GM23338 (cell line): ENCODE data around the gene BRPF3. TPM values are rescaled to one million over a fixed set of nuclear protein-coding genes. Genes with fewer than 3 reads are reported as not detected.
"Not testable (repeated sequence)": the region's sequence is repeated elsewhere in the genome, so short reads cannot be mapped to it uniquely, and the experiment has no call there.

ENCODE experiments used
- ATAC-seq: fragments of 200-7000 bp; cut with Tn5 transposase; 3 replicates; pipeline ENCODE4 v1.9.1; 2020
- DNase-seq: peaks from one replicate; pipeline ENCODE4 v3.0.0-alpha.2; 2015; ENCODE audit warnings: low spot score
- H2AFZ ChIP-seq: fragments of 200-600 bp; sonication (generic); 2 replicates; pipeline ENCODE4 v1.8.0; 2016; ENCODE audit warnings: antibody characterized with exemption, mild to moderate bottlenecking, moderate library complexity
- H3F3A ChIP-seq: fragments of 200-600 bp; sonication (generic); replicated peaks from 2 replicates; pipeline ENCODE4 v1.8.0; 2017; ENCODE audit warnings: antibody characterized with exemption, mixed run types, low read depth
- H3K27ac ChIP-seq: fragments of 200-600 bp; sonication (generic); 2 replicates; pipeline ENCODE4 v1.6.1; 2016; ENCODE audit warnings: low read depth
- H3K27me3 ChIP-seq: fragments of 200-600 bp; sonication (generic); 2 replicates; pipeline ENCODE4 v1.8.0; 2016; ENCODE audit warnings: mild to moderate bottlenecking, mixed run types, moderate library complexity; ENCODE audit not compliant: insufficient read depth
- H3K36me3 ChIP-seq: fragments of 200-600 bp; sonication (generic); 2 replicates; pipeline ENCODE4 v1.8.0; 2016; ENCODE audit warnings: mild to moderate bottlenecking; ENCODE audit not compliant: insufficient read depth
- H3K4me1 ChIP-seq: fragments of 200-600 bp; sonication (generic); 2 replicates; pipeline ENCODE4 v1.8.0; 2016; ENCODE audit warnings: mild to moderate bottlenecking, moderate library complexity; ENCODE audit not compliant: insufficient read depth
- H3K4me2 ChIP-seq: fragments of 200-600 bp; sonication (generic); 2 replicates; pipeline ENCODE4 v1.7.1; 2017; ENCODE audit warnings: mixed run types
- H3K4me3 ChIP-seq: fragments of 200-600 bp; sonication (generic); 2 replicates; pipeline ENCODE4 v1.6.1; 2016; ENCODE audit warnings: mixed run types
- H3K79me2 ChIP-seq: fragments of 200-600 bp; sonication (generic); replicated peaks from 2 replicates; pipeline ENCODE4 v1.8.0; 2017; ENCODE audit warnings: mild to moderate bottlenecking; ENCODE audit not compliant: insufficient read depth
- H3K9me2 ChIP-seq: fragments of 200-600 bp; sonication (generic); 2 replicates; pipeline ENCODE4 v1.8.0; 2017; ENCODE audit not compliant: insufficient read depth
- H4K20me1 ChIP-seq: fragments of 200-600 bp; sonication (generic); replicated peaks from 2 replicates; pipeline ENCODE4 v1.8.0; 2017; ENCODE audit warnings: mild to moderate bottlenecking; ENCODE audit not compliant: insufficient read depth
- H3K27ac Mint-ChIP-seq: 2 replicates; pipeline ENCODE4 v1.8.0; 2020; ENCODE audit warnings: inconsistent platforms, mild to moderate bottlenecking, moderate library complexity, mixed read lengths
- H3K27me3 Mint-ChIP-seq: 3 replicates; pipeline ENCODE4 v1.8.0; 2022; ENCODE audit warnings: low read depth, mild to moderate bottlenecking, moderate library complexity, mixed read lengths, inconsistent platforms; ENCODE audit not compliant: insufficient read depth, poor library complexity
- H3K36me3 Mint-ChIP-seq: 3 replicates; pipeline ENCODE4 v1.8.0; 2021; ENCODE audit warnings: low read depth, mild to moderate bottlenecking, inconsistent platforms, moderate library complexity, mixed read lengths
- H3K4me1 Mint-ChIP-seq: 3 replicates; pipeline ENCODE4 v1.8.0; 2020; ENCODE audit warnings: mild to moderate bottlenecking, inconsistent platforms, mixed read lengths
- H3K4me3 Mint-ChIP-seq: 3 replicates; pipeline ENCODE4 v1.8.0; 2021; ENCODE audit warnings: moderate library complexity, mild to moderate bottlenecking, inconsistent platforms, mixed read lengths
- H3K9me3 Mint-ChIP-seq: 3 replicates; pipeline ENCODE4 v1.8.0; 2020; ENCODE audit warnings: moderate library complexity, mild to moderate bottlenecking, inconsistent platforms, mixed read lengths
- CREB1 ChIP-seq: fragments of 250-450 bp; sonication (Bioruptor Pico); IDR thresholded peaks from 2 replicates; pipeline ENCODE4 v1.5.0; 2020; ENCODE audit warnings: low read depth, mild to moderate bottlenecking, moderate library complexity
- ETS1 ChIP-seq: IDR thresholded peaks from 2 replicates; pipeline ENCODE4 v1.6.1; 2016; ENCODE audit warnings: antibody characterized with exemption
- EZH2 ChIP-seq: fragments of 200-600 bp; sonication (generic); IDR thresholded peaks from one replicate; pipeline ENCODE4 v1.8.0; 2017; ENCODE audit warnings: antibody characterized with exemption, mild to moderate bottlenecking, low read depth; ENCODE audit not compliant: unreplicated experiment
- EZH2phosphoT487 ChIP-seq: fragments of 200-600 bp; sonication (generic); IDR thresholded peaks from one replicate; pipeline ENCODE4 v1.8.1; 2018; ENCODE audit warnings: antibody characterized with exemption; ENCODE audit not compliant: unreplicated experiment
- JUNB ChIP-seq: IDR thresholded peaks from one replicate; pipeline ENCODE4 v1.6.1; 2016; ENCODE audit warnings: antibody characterized with exemption; ENCODE audit not compliant: unreplicated experiment
- POLR2AphosphoS5 ChIP-seq: IDR thresholded peaks from 2 replicates; pipeline ENCODE4 v1.6.1; 2016; ENCODE audit warnings: antibody characterized with exemption, low read depth
- REST ChIP-seq: IDR thresholded peaks from one replicate; pipeline ENCODE4 v1.6.1; 2018; ENCODE audit warnings: antibody characterized with exemption; ENCODE audit not compliant: unreplicated experiment
- STAT1 ChIP-seq: IDR thresholded peaks from one replicate; pipeline ENCODE4 v1.6.1; 2016; ENCODE audit warnings: antibody characterized with exemption; ENCODE audit not compliant: unreplicated experiment
- ZNF114 ChIP-seq: fragments of 250-450 bp; sonication (Bioruptor Pico); IDR thresholded peaks from 2 replicates; pipeline ENCODE4 v1.5.0; 2020; ENCODE audit warnings: mild to moderate bottlenecking, moderate library complexity
- ZNF331 ChIP-seq: fragments of 250-450 bp; sonication (Bioruptor Pico); IDR thresholded peaks from 2 replicates; pipeline ENCODE4 v1.5.0; 2020; ENCODE audit warnings: low read depth, mild to moderate bottlenecking, moderate library complexity
- ZNF462 ChIP-seq: fragments of 250-450 bp; sonication (Bioruptor Pico); IDR thresholded peaks from 2 replicates; pipeline ENCODE4 v1.5.0; 2020; ENCODE audit warnings: mild to moderate bottlenecking, moderate library complexity
- polyA plus RNA-seq: library from polyadenylated mRNA; unstranded; fragments of >200 nt; fragmentation: Nextera tagmentation; extraction: Ambion mirVana; gene quantifications from 2 replicates; pipeline ENCODE4 v1.2.1, GENCODE V29; 2016
- total RNA-seq: library from RNA; depleted of rRNA; stranded (reverse); fragments of >200 nt; shearing (Covaris generic); gene quantifications from 2 replicates; pipeline ENCODE4 v1.2.3, GENCODE V29; 2014

The BRPF3 gene
- total and polyA plus RNA-seq, 2 experiments from 2014 or later: 11.8 to 33.2 TPM

- TF ChIP-seq ETS1 (no peak), POLR2AphosphoS5 (no peak), ZNF114 (CRISPR knock-in tag) (no peak), EZH2phosphoT487 (no peak)
Observed at GRCh38 chr6:36217946-36218345, 21.4 kb downstream of the BRPF3 start (continued).

GRCh38 chr6:36218516-36218915, 22.0 kb downstream of the BRPF3 start:
- not testable (repeated sequence) for H3K27ac ChIP-seq, H3K27ac Mint-ChIP-seq, H3K4me3 ChIP-seq, H3K4me3 Mint-ChIP-seq, H3K79me2 ChIP-seq, H3K27me3 ChIP-seq, H3K9me2 ChIP-seq, H3K4me2 ChIP-seq, ATAC-seq, DNase-seq, H3K4me1 ChIP-seq, H3K9me3 Mint-ChIP-seq, H3K27me3 Mint-ChIP-seq, H3F3A ChIP-seq, H3K4me1 Mint-ChIP-seq, H2AFZ ChIP-seq
- Histone ChIP-seq H4K20me1 (peaks cover 16% of the 10 kb centered on the region), H3K36me3 (peaks cover 44% of the 10 kb centered on the region)
- H3K36me3 Mint-ChIP-seq: peaks cover 71% of the 10 kb centered on the region

GRCh38 chr6:36219081-36219480, 22.5 kb downstream of the BRPF3 start:
- no peak overlapping the region for H2AFZ ChIP-seq
- Mint-ChIP-seq H3K4me3 (no peak overlapping the region), H3K9me3 (no peaks in the 10 kb centered on the region), H3K36me3 (peaks cover 66% of the 10 kb centered on the region), H3K4me1 (no peaks in the 10 kb centered on the region), H3K27me3 (no peaks in the 10 kb centered on the region), H3K27ac (no peak overlapping the region)
- H4K20me1 ChIP-seq: peaks cover 14% of the 10 kb centered on the region
- H3K27me3 ChIP-seq: no peaks in the 10 kb centered on the region
- DNase-seq: no peak
- H3K79me2 ChIP-seq: no peaks in the 10 kb centered on the region
- ATAC-seq: no peak
- H3K27ac ChIP-seq: no peak overlapping the region
- H3K4me2 ChIP-seq: no peak overlapping the region
- H3F3A ChIP-seq: no peaks in the 10 kb centered on the region; the same call in 1 of the 2 replicates
- H3K4me1 ChIP-seq: no peaks in the 10 kb centered on the region
- H3K36me3 ChIP-seq: peaks cover 49% of the 10 kb centered on the region
- H3K4me3 ChIP-seq: no peak overlapping the region
- no peaks in the 10 kb centered on the region for H3K9me2 ChIP-seq
- no peak for TF ChIP-seq EZH2phosphoT487
- TF ChIP-seq STAT1: no peak
- TF ChIP-seq JUNB: no peak
- TF ChIP-seq ZNF462 (CRISPR knock-in tag): no peak
- no peak for TF ChIP-seq ZNF331 (CRISPR knock-in tag)
- TF ChIP-seq REST: no peak
- TF ChIP-seq CREB1 (CRISPR knock-in tag): no peak
- TF ChIP-seq EZH2: no peak
- no peak for TF ChIP-seq POLR2AphosphoS5
